ENCODE data around the gene C22orf23. TPM values are rescaled to one million over a fixed set of nuclear protein-coding genes. Genes with fewer than 3 reads are reported as not detected.
A peak's percentile ranks its signal among the peaks of the same experiment; 100 is the strongest.

Gene C22orf23
- total and polyA plus RNA-seq, 2 of the 4 experiments (the other 2 are of a cell fraction), result 0.39 to 0.54 TPM

- no peak overlapping the region for H4K5ac ChIP-seq (ENCODE audit: low read depth, low read length)
- no peak overlapping the region for H3K9ac ChIP-seq (ENCODE audit: low read depth, low read length)
- no peak overlapping the region for H3K4me2 ChIP-seq (ENCODE audit: low read depth, low read length)
- DNase-seq, result no peak
- H3K23ac ChIP-seq (ENCODE audit: low read depth, low read length), result no peak overlapping the region
- no peaks in the 10 kb centered on the region for H3K27me3 ChIP-seq (ENCODE audit: control insufficient read depth, insufficient read depth, low read length)
- TF ChIP-seq RFX5 (IDR thresholded peaks at IDR 0.05; ENCODE audit: low read depth, low read length), result no peak
- no peak for TF ChIP-seq POLR2A (IDR thresholded peaks at IDR 0.05; ENCODE audit: low read depth, low read length)
- no peak for TF ChIP-seq RCOR1 (IDR thresholded peaks at IDR 0.05; ENCODE audit: insufficient replicate concordance, low read length)
- no peak for TF ChIP-seq SMC3 (IDR thresholded peaks at IDR 0.05; ENCODE audit: low read depth, low read length)
- TF ChIP-seq, protein P1, sequence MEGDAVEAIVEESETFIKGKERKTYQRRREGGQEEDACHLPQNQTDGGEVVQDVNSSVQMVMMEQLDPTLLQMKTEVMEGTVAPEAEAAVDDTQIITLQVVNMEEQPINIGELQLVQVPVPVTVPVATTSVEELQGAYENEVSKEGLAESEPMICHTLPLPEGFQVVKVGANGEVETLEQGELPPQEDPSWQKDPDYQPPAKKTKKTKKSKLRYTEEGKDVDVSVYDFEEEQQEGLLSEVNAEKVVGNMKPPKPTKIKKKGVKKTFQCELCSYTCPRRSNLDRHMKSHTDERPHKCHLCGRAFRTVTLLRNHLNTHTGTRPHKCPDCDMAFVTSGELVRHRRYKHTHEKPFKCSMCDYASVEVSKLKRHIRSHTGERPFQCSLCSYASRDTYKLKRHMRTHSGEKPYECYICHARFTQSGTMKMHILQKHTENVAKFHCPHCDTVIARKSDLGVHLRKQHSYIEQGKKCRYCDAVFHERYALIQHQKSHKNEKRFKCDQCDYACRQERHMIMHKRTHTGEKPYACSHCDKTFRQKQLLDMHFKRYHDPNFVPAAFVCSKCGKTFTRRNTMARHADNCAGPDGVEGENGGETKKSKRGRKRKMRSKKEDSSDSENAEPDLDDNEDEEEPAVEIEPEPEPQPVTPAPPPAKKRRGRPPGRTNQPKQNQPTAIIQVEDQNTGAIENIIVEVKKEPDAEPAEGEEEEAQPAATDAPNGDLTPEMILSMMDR (conservative IDR thresholded peaks at IDR 0.05; ENCODE audit: low read depth, low read length), result no peak
- no peak for TF ChIP-seq RAD21 (IDR thresholded peaks at IDR 0.05; ENCODE audit: low read length)
- TF ChIP-seq, protein P2, sequence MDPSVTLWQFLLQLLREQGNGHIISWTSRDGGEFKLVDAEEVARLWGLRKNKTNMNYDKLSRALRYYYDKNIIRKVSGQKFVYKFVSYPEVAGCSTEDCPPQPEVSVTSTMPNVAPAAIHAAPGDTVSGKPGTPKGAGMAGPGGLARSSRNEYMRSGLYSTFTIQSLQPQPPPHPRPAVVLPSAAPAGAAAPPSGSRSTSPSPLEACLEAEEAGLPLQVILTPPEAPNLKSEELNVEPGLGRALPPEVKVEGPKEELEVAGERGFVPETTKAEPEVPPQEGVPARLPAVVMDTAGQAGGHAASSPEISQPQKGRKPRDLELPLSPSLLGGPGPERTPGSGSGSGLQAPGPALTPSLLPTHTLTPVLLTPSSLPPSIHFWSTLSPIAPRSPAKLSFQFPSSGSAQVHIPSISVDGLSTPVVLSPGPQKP (IDR thresholded peaks at IDR 0.05; ENCODE audit: borderline replicate concordance, low read depth, low read length), result no peak
- no peak for TF ChIP-seq MAFK (IDR thresholded peaks at IDR 0.05; ENCODE audit: low read depth, low read length)
- TF ChIP-seq, protein P3, sequence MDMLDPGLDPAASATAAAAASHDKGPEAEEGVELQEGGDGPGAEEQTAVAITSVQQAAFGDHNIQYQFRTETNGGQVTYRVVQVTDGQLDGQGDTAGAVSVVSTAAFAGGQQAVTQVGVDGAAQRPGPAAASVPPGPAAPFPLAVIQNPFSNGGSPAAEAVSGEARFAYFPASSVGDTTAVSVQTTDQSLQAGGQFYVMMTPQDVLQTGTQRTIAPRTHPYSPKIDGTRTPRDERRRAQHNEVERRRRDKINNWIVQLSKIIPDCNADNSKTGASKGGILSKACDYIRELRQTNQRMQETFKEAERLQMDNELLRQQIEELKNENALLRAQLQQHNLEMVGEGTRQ (IDR thresholded peaks at IDR 0.05; ENCODE audit: low read depth, low read length), result no peak
- no peak for TF ChIP-seq FOS (IDR thresholded peaks at IDR 0.05; ENCODE audit: low read depth, low read length)
- TF ChIP-seq CHD1 (IDR thresholded peaks at IDR 0.05; ENCODE audit: low read depth, low read length), result no peak
- no peak for TF ChIP-seq CEBPB (IDR thresholded peaks at IDR 0.05; ENCODE audit: low read depth, low read length)
- H2BK5ac ChIP-seq (ENCODE audit: low read depth, low read length, poor library complexity, severe bottlenecking), result no peak overlapping the region
- POLR2A ChIA-PET (ENCODE audit: unreplicated experiment), result no interaction called here
- no peak overlapping the region for H3K14ac ChIP-seq (replicated peaks; ENCODE audit: low read depth, low read length)
- H3K27ac ChIP-seq (ENCODE audit: insufficient read depth, low read length), result no peak overlapping the region
- 88% methylated on average over 6 of the region's 18 CpGs; no CpG with 5 or more reads in 1 of the 2 experiments for WGBS, 2 experiments (ENCODE audit: extremely low coverage in 2 of 2, insufficient read length in 1 of 2)
- no TSS peak for BruUV-seq (replicated peaks)
- no peaks in the 10 kb centered on the region for H3K9me1 ChIP-seq (ENCODE audit: insufficient read depth, low read length)
- H3K79me1 ChIP-seq (ENCODE audit: low read depth in 1 of 2, low read length in 2 of 2), result peaks cover 0 to 19% of the 10 kb centered on the region in 2 experiments; a peak in 3 of 4 replicates
- H4K20me1 ChIP-seq (ENCODE audit: insufficient read depth, low read length), result peaks cover 5% of the 10 kb centered on the region; the same call in 1 of the 2 replicates
- no peak for ATAC-seq (ENCODE audit: low read depth)
- CTCF ChIA-PET, result no interaction called here
- H2BK20ac ChIP-seq (ENCODE audit: low read depth, low read length), result no peak overlapping the region
- no peak overlapping the region for H3K56ac ChIP-seq (ENCODE audit: extremely low read depth, insufficient read depth, low read length)
- no peak overlapping the region for H3K18ac ChIP-seq (ENCODE audit: low read depth, low read length)
- dilution Hi-C loops (cut with HindIII; ENCODE audit: low sequenced_read_pairs, unreplicated experiment), result no loop called here
- in situ Hi-C loops (cut with MboI; ENCODE audit: low sequenced_read_pairs), result no loop called here
- no peak overlapping the region for H2AK5ac ChIP-seq (ENCODE audit: low read depth, low read length)
- intact Hi-C loops (cut with micrococcal nuclease), result no loop called here
- H4K91ac ChIP-seq (ENCODE audit: insufficient read depth, low read depth, low read length), result no peak overlapping the region
- no peak overlapping the region for H2AFZ ChIP-seq (replicated peaks; ENCODE audit: low read length, poor library complexity)
- no peak overlapping the region for H2BK120ac ChIP-seq (ENCODE audit: low read depth, low read length)
- no peaks in the 10 kb centered on the region for H3K4me1 ChIP-seq (ENCODE audit: control insufficient read depth, insufficient read depth, low read length)
- no peaks in the 10 kb centered on the region for H3K9me3 ChIP-seq (ENCODE audit: control insufficient read depth, insufficient read depth, low read length)
- H2AK9ac ChIP-seq (replicated peaks; ENCODE audit: low read depth, low read length, poor library complexity), result peak overlapping the region; percentile 42
- no peak overlapping the region for H4K8ac ChIP-seq (ENCODE audit: low read depth in 2 of 2, low read length in 2 of 2)
- H3K4ac ChIP-seq (ENCODE audit: low read depth, low read length), result no peak overlapping the region
- H3K4me3 ChIP-seq (ENCODE audit: insufficient read depth, low read depth, low read length), result no peak overlapping the region
- H3K36me3 ChIP-seq (ENCODE audit: control insufficient read depth, insufficient read depth, low read length), result peaks cover 56% of the 10 kb centered on the region
- no peak overlapping the region for H2BK15ac ChIP-seq (ENCODE audit: low read depth, low read length)
Observed at GRCh38 chr22:37924386-37925065, 28.9 kb downstream of the C22orf23 start.
